ENCODE data around the gene MATN1. TPM values are rescaled to one million over a fixed set of nuclear protein-coding genes. Genes with fewer than 3 reads are reported as not detected.

The MATN1 gene
- total and polyA plus RNA-seq, 5 donors from 2014 or later: 1.9 TPM; not detected in 4

DNA sequence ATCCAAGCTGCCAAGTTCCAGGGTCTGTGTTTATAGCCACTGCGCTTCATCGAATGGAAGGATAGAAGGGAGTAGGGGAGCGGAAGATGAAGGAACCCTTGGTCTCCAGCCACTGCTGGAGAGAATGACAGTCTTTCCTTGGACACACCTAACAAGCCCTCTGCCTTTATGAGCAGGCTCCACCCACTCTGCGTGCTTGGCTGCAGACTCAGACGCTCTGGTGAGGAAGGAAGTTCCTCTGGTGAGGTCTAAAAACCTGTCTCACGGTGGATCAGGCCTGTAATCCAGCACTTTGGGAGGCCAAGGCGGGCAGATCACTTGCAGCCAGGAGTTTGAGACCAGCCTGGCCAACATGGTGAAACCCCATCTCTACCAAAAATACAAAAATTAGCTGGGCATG lies 55.4 kb downstream of the MATN1 start:
- H3K27ac Mint-ChIP-seq: no peak overlapping the region
- ATAC-seq (ENCODE audit: low read depth in 2 of 2): no peak
- H3K9me3 ChIP-seq (ENCODE audit: control insufficient read depth in 2 of 2, low read length in 2 of 2): no peaks in the 10 kb centered on the region
- H3K27me3 ChIP-seq (ENCODE audit: control insufficient read depth, insufficient read depth, low read length): peaks cover 2% of the 10 kb centered on the region
- H3K36me3 ChIP-seq (ENCODE audit: control insufficient read depth, insufficient read depth, low read length): no peaks in the 10 kb centered on the region
- no peaks in the 10 kb centered on the region for H3K4me1 ChIP-seq (ENCODE audit: control insufficient read depth, insufficient read depth, low read length, poor library complexity, severe bottlenecking)
- H3K4me1 Mint-ChIP-seq: no peaks in the 10 kb centered on the region
- no peak overlapping the region for H3K4me3 ChIP-seq (ENCODE audit: low read depth, low read length)
- peaks cover 12% of the 10 kb centered on the region for H3K27me3 Mint-ChIP-seq
- no peak overlapping the region for H3K27ac ChIP-seq (ENCODE audit: insufficient read depth, low read length, poor library complexity, severe bottlenecking)
- DNase-seq: peak in 1 of 3 donors; percentile 2
- no peaks in the 10 kb centered on the region for H3K36me3 Mint-ChIP-seq
- no peak overlapping the region for H3K4me3 Mint-ChIP-seq
- peaks cover 0 to 5% (median 0%) of the 10 kb centered on the region in 7 donors for H3K9me3 Mint-ChIP-seq

DNA sequence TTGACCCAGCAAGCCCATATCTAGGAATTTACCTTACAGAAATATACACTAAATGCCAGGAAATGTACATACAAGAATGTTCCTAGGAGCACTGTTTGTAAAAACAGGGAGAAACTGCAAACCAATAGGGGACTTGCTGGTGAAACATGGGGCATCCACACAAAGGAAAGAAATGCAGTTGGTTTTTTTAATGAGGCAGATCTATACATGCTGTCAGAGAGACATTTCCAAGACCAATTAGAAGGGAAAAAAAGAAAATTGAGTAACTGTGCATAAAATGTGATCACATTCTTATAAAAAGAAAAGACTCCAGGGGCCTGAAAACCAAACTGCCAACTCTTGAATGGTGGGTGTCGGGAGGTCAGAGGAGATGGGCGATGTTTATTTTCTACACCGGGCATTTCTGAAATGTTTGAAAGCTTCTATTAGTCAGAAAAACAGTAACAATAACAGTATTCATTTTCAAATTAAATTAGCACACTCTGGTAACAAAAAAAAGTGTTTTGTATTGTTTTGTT lies 56.6 kb downstream of the MATN1 start:
- Mint-ChIP-seq H3K36me3 (no peaks in the 10 kb centered on the region), H3K4me1 (no peaks in the 10 kb centered on the region), H3K4me3 (no peak overlapping the region), H3K9me3 (no peaks in the 10 kb centered on the region), H3K27me3 (peaks cover 5% of the 10 kb centered on the region), H3K27ac (no peak overlapping the region)
- H3K9me3 ChIP-seq (ENCODE audit: control insufficient read depth in 2 of 2, low read length in 2 of 2): no peaks in the 10 kb centered on the region
- DNase-seq (no peak), ATAC-seq (ENCODE audit: low read depth in 2 of 2) (no peak)
- no peaks in the 10 kb centered on the region for H3K36me3 ChIP-seq (ENCODE audit: control insufficient read depth, insufficient read depth, low read length)
- H3K4me1 ChIP-seq (ENCODE audit: control insufficient read depth, insufficient read depth, low read length, poor library complexity, severe bottlenecking): no peaks in the 10 kb centered on the region
- no peak overlapping the region for H3K27ac ChIP-seq (ENCODE audit: insufficient read depth, low read length, poor library complexity, severe bottlenecking)
- no peak overlapping the region for H3K4me3 ChIP-seq (ENCODE audit: low read depth, low read length)
- no peaks in the 10 kb centered on the region for H3K27me3 ChIP-seq (ENCODE audit: control insufficient read depth, insufficient read depth, low read length)

DNA sequence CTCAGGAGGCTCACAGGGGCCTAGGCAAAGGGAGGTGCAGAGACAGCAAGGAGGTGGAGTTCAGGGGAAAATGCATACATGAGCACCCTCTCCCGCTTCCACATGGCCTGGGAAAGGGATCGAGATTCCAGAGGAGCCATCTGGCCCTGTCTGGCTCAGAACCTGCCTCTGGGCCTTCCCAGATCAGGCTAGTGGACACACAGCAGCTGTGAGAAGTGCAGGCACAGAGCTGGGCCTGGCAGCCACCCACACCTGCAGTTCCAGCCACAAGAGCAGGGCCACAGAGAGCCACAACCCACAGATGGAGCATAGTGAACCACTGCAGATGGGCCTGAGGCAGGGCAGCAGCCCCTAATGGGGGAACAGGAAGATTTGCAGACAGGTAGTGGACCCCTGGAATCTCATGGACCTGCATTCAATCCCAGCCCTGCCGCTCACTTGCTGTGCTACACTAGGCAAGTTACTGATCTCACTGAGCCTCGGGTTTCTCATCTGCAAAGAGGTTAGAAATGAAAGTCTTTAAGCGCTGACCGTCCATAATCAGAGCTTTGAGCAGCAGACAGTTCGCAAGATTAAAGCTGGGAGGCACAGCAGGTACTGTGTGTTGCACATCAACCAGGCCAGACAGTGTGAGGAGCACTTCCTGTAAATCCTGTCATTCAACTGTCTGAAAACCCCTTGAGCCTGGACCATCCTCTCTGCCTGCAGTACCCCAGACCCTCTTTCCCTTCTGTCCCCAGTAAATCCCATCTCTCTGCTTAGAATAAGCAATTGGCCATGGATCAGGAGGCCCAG lies 58.0 kb downstream of the MATN1 start:
- Mint-ChIP-seq H3K27me3 (peaks cover 5% of the 10 kb centered on the region), H3K36me3 (no peaks in the 10 kb centered on the region), H3K9me3 (no peaks in the 10 kb centered on the region), H3K4me1 (no peaks in the 10 kb centered on the region), H3K4me3 (no peak overlapping the region), H3K27ac (no peak overlapping the region)
- no peak overlapping the region for H3K4me3 ChIP-seq (ENCODE audit: low read depth, low read length)
- H3K9me3 ChIP-seq (ENCODE audit: control insufficient read depth in 2 of 2, low read length in 2 of 2): no peaks in the 10 kb centered on the region
- H3K4me1 ChIP-seq (ENCODE audit: control insufficient read depth, insufficient read depth, low read length, poor library complexity, severe bottlenecking): no peaks in the 10 kb centered on the region
- DNase-seq: no peak
- no peak overlapping the region for H3K27ac ChIP-seq (ENCODE audit: insufficient read depth, low read length, poor library complexity, severe bottlenecking)
- no peaks in the 10 kb centered on the region for H3K27me3 ChIP-seq (ENCODE audit: control insufficient read depth, insufficient read depth, low read length)
- H3K36me3 ChIP-seq (ENCODE audit: control insufficient read depth, insufficient read depth, low read length): no peaks in the 10 kb centered on the region
- ATAC-seq (ENCODE audit: low read depth in 2 of 2): no peak

DNA sequence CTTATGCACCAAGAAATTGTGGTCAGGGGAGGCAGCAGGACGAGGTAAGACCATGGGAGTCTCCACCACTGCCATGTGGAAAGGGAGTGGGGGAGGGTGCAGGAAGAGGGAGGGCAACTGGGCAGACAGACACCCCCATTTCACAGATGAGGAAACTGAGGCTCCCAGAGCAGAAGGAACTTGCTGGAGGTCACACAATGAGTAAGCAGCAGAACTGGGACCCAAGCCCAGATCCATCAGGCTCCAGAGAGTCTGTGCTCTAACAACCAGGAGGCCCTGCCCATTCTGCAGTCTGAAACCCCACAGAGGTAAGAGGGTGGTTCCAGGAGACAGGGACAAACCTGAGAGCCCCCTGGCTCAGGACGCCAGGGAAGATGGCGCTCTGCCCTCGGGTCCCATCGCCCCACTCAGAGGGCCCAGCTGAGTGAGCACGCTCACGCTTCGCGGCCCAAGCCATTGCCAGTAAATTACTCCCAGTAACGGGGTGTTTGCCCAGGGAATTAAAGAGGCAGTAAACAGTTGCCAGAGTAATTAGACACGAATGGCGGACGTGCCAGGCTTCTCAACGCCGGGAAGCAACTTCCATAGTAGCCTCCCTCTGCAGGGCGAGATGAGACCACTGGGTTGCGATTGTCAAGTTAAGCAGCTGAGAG lies 59.2 kb downstream of the MATN1 start:
- Histone ChIP-seq H3K27ac (ENCODE audit: insufficient read depth, low read length, poor library complexity, severe bottlenecking) (no peak overlapping the region), H3K36me3 (ENCODE audit: control insufficient read depth, insufficient read depth, low read length) (no peaks in the 10 kb centered on the region), H3K9me3 (ENCODE audit: control insufficient read depth in 2 of 2, low read length in 2 of 2) (no peaks in the 10 kb centered on the region), H3K4me3 (ENCODE audit: low read depth, low read length) (no peak overlapping the region), H3K4me1 (ENCODE audit: control insufficient read depth, insufficient read depth, low read length, poor library complexity, severe bottlenecking) (no peaks in the 10 kb centered on the region), H3K27me3 (ENCODE audit: control insufficient read depth, insufficient read depth, low read length) (no peaks in the 10 kb centered on the region)
- H3K9me3 Mint-ChIP-seq: no peaks in the 10 kb centered on the region
- ATAC-seq (ENCODE audit: low read depth in 2 of 2): no peak
- DNase-seq: no peak
- no peaks in the 10 kb centered on the region for H3K4me1 Mint-ChIP-seq
- no peak overlapping the region for H3K27ac Mint-ChIP-seq
- H3K36me3 Mint-ChIP-seq: no peaks in the 10 kb centered on the region
- no peak overlapping the region for H3K4me3 Mint-ChIP-seq
- peaks cover 5% of the 10 kb centered on the region for H3K27me3 Mint-ChIP-seq

DNA sequence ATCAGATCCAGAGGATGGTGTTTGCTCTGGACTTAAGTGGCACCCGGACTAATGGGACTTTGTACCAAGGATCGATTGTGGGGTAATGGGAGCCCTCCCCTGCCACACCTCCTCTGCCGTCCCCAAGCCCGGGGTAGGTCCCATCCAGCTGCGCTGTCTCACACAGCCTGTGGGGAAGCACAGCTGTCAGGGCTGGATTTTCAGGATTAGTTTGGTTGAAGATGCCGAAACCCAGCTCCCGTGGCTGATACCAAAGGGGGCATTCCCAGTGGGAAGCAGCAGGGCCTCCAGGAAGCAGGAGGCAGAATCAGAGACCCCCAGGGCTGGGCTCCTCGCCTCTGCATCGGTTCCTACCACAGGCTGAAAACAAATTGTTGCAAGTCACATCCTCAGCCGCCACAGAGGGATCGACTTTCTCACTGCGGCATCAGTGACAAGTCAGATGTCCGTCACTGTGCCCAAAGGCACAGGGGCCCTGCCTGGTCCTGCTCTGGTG lies 59.7 kb downstream of the MATN1 start:
- Mint-ChIP-seq H3K27me3 (peaks cover 1% of the 10 kb centered on the region), H3K9me3 (no peaks in the 10 kb centered on the region), H3K4me1 (no peaks in the 10 kb centered on the region), H3K27ac (no peak overlapping the region), H3K36me3 (no peaks in the 10 kb centered on the region), H3K4me3 (no peak overlapping the region)
- no peak for DNase-seq
- ATAC-seq (ENCODE audit: low read depth in 2 of 2): no peak
- Histone ChIP-seq H3K36me3 (ENCODE audit: control insufficient read depth, insufficient read depth, low read length) (no peaks in the 10 kb centered on the region), H3K9me3 (ENCODE audit: control insufficient read depth in 2 of 2, low read length in 2 of 2) (no peaks in the 10 kb centered on the region), H3K4me1 (ENCODE audit: control insufficient read depth, insufficient read depth, low read length, poor library complexity, severe bottlenecking) (no peaks in the 10 kb centered on the region), H3K4me3 (ENCODE audit: low read depth, low read length) (no peak overlapping the region), H3K27ac (ENCODE audit: insufficient read depth, low read length, poor library complexity, severe bottlenecking) (no peak overlapping the region), H3K27me3 (ENCODE audit: control insufficient read depth, insufficient read depth, low read length) (no peaks in the 10 kb centered on the region)

DNA sequence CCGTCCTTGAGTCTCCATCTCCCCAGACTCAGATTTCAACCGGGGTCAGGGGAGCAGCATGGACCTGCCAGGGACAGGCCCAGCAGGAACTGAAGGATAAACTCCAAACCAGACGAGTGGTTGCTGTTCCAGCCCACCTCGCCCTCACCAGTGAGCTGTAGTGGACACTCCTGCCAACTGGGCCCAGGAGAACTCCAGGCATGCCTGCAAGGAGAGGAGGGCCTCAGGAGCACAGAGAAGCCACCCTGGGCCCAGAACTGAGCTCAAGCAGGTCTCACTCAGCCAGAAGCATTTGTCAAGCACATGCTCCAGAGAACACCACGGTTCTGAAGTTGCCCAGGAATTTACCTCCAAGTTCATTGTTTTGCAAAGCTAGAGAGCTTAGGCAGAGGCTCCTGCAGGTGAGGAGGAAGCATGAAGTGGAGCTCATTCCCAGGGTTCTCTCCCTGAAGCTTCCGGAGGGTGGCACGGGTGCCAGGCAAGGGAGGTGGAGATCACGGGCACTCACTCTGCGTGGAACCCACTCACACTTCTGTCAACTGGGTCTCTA lies 61.0 kb downstream of the MATN1 start:
- H3K4me3 Mint-ChIP-seq: no peak overlapping the region
- no peaks in the 10 kb centered on the region for H3K36me3 Mint-ChIP-seq
- H3K27ac Mint-ChIP-seq: no peak overlapping the region
- no peaks in the 10 kb centered on the region for H3K9me3 Mint-ChIP-seq
- no peak for ATAC-seq (ENCODE audit: low read depth in 2 of 2)
- H3K27me3 ChIP-seq (ENCODE audit: control insufficient read depth, insufficient read depth, low read length): no peaks in the 10 kb centered on the region
- no peaks in the 10 kb centered on the region for H3K4me1 ChIP-seq (ENCODE audit: control insufficient read depth, insufficient read depth, low read length, poor library complexity, severe bottlenecking)
- H3K27ac ChIP-seq (ENCODE audit: insufficient read depth, low read length, poor library complexity, severe bottlenecking): no peak overlapping the region
- no peaks in the 10 kb centered on the region for H3K4me1 Mint-ChIP-seq
- H3K9me3 ChIP-seq (ENCODE audit: control insufficient read depth in 2 of 2, low read length in 2 of 2): no peaks in the 10 kb centered on the region
- no peak overlapping the region for H3K4me3 ChIP-seq (ENCODE audit: low read depth, low read length)
- DNase-seq: no peak
- H3K36me3 ChIP-seq (ENCODE audit: control insufficient read depth, insufficient read depth, low read length): no peaks in the 10 kb centered on the region
- peaks cover 4% of the 10 kb centered on the region for H3K27me3 Mint-ChIP-seq

DNA sequence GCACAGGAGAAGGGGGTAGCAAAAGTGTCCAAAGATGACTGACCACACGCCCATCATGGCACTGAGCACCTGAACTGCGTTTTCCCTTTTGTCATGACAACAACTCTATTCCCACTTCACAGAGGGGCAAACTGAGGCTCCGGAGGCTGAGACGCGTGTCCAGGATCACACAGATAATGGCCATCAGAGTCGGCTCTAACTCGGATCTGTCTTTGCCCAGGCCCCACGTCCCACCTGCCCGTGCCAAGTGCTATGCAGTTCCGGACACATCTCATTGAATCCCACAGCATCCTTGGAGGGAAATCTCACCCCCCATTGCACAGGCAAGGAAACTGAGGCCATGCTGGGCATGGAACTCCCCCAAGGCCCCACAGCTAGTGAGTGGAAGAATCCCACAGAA lies 62.1 kb downstream of the MATN1 start:
- DNase-seq (no peak), ATAC-seq (ENCODE audit: low read depth in 2 of 2) (no peak)
- H3K4me3 ChIP-seq (ENCODE audit: low read depth, low read length): no peak overlapping the region
- no peaks in the 10 kb centered on the region for H3K4me1 ChIP-seq (ENCODE audit: control insufficient read depth, insufficient read depth, low read length, poor library complexity, severe bottlenecking)
- no peaks in the 10 kb centered on the region for H3K9me3 Mint-ChIP-seq
- H3K9me3 ChIP-seq (ENCODE audit: control insufficient read depth in 2 of 2, low read length in 2 of 2): no peaks in the 10 kb centered on the region
- no peak overlapping the region for H3K27ac ChIP-seq (ENCODE audit: insufficient read depth, low read length, poor library complexity, severe bottlenecking)
- peaks cover 4% of the 10 kb centered on the region for H3K27me3 Mint-ChIP-seq
- H3K4me1 Mint-ChIP-seq: no peaks in the 10 kb centered on the region
- no peak overlapping the region for H3K27ac Mint-ChIP-seq
- no peak overlapping the region for H3K4me3 Mint-ChIP-seq
- H3K36me3 Mint-ChIP-seq: no peaks in the 10 kb centered on the region
- H3K36me3 ChIP-seq (ENCODE audit: control insufficient read depth, insufficient read depth, low read length): no peaks in the 10 kb centered on the region
- H3K27me3 ChIP-seq (ENCODE audit: control insufficient read depth, insufficient read depth, low read length): no peaks in the 10 kb centered on the region
